ENCODE data around the gene ZNF366.

ZNF366 gene

DNA sequence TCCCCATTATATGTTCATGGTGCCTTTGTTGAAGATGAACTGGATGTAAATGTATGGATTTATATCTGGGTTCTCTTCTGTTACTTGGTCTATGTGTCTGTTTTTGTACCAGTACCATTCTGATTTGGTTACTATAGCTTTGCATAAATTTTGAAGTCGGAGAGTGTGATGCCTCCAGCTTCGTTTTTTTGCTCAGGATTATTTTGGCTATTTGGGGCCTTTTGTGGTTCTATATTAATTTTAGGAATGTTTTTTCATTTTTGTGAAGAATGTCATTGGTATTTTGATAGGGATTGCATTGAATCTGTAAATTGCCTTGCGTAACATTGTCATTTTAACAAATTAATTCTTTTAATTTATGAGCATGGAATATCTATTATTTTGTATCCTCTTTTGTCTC lies 36.6 kb upstream of the ZNF366 start:
- no peak overlapping the region for H3K4me3 ChIP-seq (ENCODE audit: low read depth, low read length)
- DNase-seq (ENCODE audit: low read depth) = no peak
- TF ChIP-seq, protein P1, sequence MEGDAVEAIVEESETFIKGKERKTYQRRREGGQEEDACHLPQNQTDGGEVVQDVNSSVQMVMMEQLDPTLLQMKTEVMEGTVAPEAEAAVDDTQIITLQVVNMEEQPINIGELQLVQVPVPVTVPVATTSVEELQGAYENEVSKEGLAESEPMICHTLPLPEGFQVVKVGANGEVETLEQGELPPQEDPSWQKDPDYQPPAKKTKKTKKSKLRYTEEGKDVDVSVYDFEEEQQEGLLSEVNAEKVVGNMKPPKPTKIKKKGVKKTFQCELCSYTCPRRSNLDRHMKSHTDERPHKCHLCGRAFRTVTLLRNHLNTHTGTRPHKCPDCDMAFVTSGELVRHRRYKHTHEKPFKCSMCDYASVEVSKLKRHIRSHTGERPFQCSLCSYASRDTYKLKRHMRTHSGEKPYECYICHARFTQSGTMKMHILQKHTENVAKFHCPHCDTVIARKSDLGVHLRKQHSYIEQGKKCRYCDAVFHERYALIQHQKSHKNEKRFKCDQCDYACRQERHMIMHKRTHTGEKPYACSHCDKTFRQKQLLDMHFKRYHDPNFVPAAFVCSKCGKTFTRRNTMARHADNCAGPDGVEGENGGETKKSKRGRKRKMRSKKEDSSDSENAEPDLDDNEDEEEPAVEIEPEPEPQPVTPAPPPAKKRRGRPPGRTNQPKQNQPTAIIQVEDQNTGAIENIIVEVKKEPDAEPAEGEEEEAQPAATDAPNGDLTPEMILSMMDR (IDR thresholded peaks at IDR 0.05; ENCODE audit: insufficient read depth, low read depth, low read length, missing control alignments) = no peak

DNA sequence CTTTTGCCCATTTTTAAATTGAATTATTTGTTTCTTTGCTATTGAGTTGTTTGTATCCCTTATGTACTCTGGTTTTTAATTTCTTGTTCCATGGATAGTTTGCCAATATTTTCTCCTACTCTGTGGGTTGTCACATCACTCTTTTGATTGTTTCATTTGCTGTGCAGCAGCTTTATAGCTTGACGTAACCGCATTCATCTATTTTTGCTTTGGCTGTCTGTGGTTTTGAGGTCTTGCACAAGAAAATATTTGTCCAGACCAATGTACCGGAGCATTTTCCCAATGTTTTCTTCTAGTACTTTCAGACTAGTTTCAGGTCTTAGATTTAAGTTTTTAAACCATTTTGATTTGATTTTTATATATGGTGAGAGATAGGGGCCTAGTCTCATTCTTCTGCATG lies 36.2 kb upstream of the ZNF366 start:
- DNase-seq (ENCODE audit: low read depth) = no peak
- TF ChIP-seq, protein P1 (IDR thresholded peaks at IDR 0.05; ENCODE audit: insufficient read depth, low read depth, low read length, missing control alignments) = no peak
- no peak overlapping the region for H3K4me3 ChIP-seq (ENCODE audit: low read depth, low read length)

DNA sequence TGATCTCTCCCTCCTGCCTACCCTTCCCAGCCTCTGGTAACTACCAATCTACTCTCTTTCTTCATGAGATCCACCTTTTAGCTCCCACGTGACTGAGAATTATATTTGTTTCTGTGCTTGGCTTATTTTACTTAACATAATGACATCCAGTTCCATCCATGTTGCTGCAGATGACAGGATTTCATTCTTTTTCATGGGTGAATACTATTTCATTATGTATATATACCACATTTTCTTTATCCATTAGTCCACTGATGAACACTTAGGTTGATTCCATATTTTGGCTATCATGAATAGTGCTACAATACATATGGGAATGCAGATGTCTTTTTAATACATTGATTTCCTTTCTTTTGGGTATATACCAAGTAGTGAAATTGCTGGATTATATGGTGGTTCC lies 35.5 kb upstream of the ZNF366 start:
- DNase-seq (ENCODE audit: low read depth) = no peak
- no peak overlapping the region for H3K4me3 ChIP-seq (ENCODE audit: low read depth, low read length)
- TF ChIP-seq, protein P1 (IDR thresholded peaks at IDR 0.05; ENCODE audit: insufficient read depth, low read depth, low read length, missing control alignments) = no peak

DNA sequence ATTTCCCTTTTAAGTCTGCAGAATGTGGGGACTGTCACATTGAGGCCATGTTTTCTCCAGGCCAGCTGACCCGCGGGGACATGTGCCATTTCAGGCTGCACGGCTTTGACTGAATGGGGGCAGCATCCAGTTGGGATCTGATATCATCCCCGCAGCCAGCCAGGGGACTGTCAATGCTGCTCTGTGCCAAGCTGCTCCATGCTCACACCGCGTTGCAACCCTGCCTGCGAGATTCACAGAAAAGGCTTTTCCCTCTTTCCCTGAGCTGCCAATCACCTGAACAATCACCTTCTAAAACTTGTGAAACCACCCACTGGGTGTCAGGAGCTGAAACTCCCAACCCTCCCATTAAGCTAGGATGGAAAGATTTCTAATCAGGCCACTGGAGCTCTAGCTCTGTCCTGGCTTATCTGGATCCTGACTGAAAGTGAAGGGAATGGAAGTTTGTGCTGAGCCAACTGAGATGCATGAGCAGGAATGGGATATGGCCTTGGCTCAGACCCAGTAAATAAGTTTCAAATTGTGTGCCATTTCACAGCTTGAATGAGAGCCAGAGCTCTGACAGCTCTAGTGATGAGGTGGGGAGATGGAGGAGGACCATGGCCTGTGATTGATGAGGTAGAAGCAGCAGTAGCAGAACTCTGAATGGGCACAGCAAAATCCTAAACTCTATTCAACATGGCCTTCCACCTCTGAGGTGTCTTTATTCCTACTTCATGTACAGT lies 34.5 kb upstream of the ZNF366 start:
- H3K4me3 ChIP-seq (ENCODE audit: low read depth, low read length) = no peak overlapping the region
- no peak for DNase-seq (ENCODE audit: low read depth)
- TF ChIP-seq, protein P1 (IDR thresholded peaks at IDR 0.05; ENCODE audit: insufficient read depth, low read depth, low read length, missing control alignments) = no peak

DNA sequence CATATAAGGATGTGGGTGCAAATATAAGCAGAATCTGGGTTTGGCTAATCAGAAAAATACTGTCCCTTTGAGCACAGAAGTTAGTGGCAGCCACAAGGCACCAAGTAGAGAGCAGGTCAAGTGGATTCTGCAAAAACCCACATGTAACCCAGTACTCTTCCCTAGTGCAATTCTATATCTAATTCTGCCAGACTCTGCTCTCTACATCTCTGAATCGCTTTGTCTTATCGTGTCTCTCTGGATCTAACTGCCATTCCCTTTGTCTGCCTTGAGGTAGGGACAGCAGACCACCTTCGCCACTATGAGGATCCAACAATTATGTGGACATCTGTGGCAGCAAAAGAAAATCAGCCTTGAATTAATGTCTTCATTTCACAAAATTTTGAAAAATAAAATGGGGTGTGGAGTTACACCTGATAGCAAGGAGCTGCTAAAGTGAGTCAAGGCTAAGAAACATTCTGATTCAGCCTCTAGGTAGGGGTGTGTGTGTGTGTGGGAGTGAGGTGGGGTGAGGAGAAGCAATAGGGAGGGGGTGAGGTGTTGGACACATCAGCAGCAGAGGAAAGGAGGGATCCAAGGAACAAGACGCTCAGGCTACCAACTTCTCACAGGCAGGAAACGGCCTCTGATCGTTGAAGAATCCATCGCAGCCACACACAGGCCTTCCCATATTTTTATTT lies 33.7 kb upstream of the ZNF366 start:
- no peak overlapping the region for H3K4me3 ChIP-seq (ENCODE audit: low read depth, low read length)
- TF ChIP-seq, protein P1 (IDR thresholded peaks at IDR 0.05; ENCODE audit: insufficient read depth, low read depth, low read length, missing control alignments) = no peak

DNA sequence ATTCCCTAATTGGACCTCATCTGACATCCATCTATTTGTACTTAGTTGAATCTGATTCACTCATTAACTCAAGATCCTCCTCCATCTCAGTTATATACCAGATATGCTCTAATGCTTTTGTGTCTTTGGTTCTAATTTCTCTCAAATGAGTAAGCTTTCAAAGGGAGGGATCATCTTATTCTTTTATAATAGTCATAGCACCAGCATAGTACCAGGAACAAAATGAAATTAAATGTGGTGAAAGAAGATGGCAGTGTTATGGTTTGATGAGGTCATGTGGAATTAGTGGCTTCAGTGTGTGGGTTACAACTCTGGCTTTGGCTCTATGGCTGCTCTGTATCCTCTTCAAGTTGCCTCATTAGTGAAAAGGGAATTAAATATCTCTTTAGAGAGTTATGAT lies 32.5 kb upstream of the ZNF366 start:
- DNase-seq (ENCODE audit: low read depth) = no peak
- TF ChIP-seq, protein P1 (IDR thresholded peaks at IDR 0.05; ENCODE audit: insufficient read depth, low read depth, low read length, missing control alignments) = no peak

More for the DNA sequence above, 33.7 kb upstream of the ZNF366 start:
- no peak for DNase-seq (ENCODE audit: low read depth)

More for the DNA sequence above, 32.5 kb upstream of the ZNF366 start:
- H3K4me3 ChIP-seq (ENCODE audit: low read depth, low read length) = no peak overlapping the region

Data from GM12865 (cell line).